GM12874 (cell line): ENCODE results near the gene DENND5B.

Experiments used
- CTCF ChIP-seq: IDR thresholded peaks from 2 replicates; pipeline ENCODE4 v1.5.1; 2011; ENCODE audit warnings: low read depth, mild to moderate bottlenecking, control low read depth, low read length, moderate library complexity; ENCODE audit not compliant: insufficient read depth

Gene DENND5B

GRCh38 chr12:31440586-31440985 lies 150.3 kb downstream of the DENND5B start:
- TF ChIP-seq CTCF: no peak

GRCh38 chr12:31440134-31440533 lies 150.8 kb downstream of the DENND5B start:
- no peak for TF ChIP-seq CTCF

- TF ChIP-seq CTCF: no peak
These were observed 159.2 kb downstream of the DENND5B start for GRCh38 chr12:31431721-31432240.

GRCh38 chr12:31423405-31423804 lies 167.5 kb downstream of the DENND5B start:
- no peak for TF ChIP-seq CTCF

GRCh38 chr12:31412292-31412801 lies 178.6 kb downstream of the DENND5B start:
- no peak for TF ChIP-seq CTCF

GRCh38 chr12:31408763-31409162 lies 182.2 kb downstream of the DENND5B start:
- TF ChIP-seq CTCF: no peak

- no peak for TF ChIP-seq CTCF
These were observed 183.4 kb downstream of the DENND5B start for GRCh38 chr12:31407562-31407961.

GRCh38 chr12:31406345-31406744 lies 184.6 kb downstream of the DENND5B start:
- TF ChIP-seq CTCF: no peak
